Fibroblast of pulmonary artery (primary cell): ENCODE data around the gene PDE6A.
A peak's percentile ranks its signal among the peaks of the same experiment; 100 is the strongest.

ENCODE experiments used
- DNase-seq: peaks from one replicate; pipeline ENCODE4 v3.0.0-alpha.2; 2010; ENCODE audit warnings: low read depth
- H3K4me3 ChIP-seq: replicated peaks from 2 replicates; pipeline ENCODE4 v1.5.1; 2011; ENCODE audit warnings: low read depth, mild to moderate bottlenecking, control low read depth, low read length, moderate library complexity
- TF ChIP-seq, protein P1 (sequence below): IDR thresholded peaks from 2 replicates; pipeline ENCODE4 v1.5.1; 2011; ENCODE audit warnings: mild to moderate bottlenecking, control low read depth, low read length, inconsistent platforms; ENCODE audit errors: missing control alignments

PDE6A gene

GRCh38 chr5:149961186-149961685 is 16.6 kb upstream of the PDE6A start:
- no peak for DNase-seq
- H3K4me3 ChIP-seq = peak overlapping the region; percentile 78
- TF ChIP-seq, protein P1, sequence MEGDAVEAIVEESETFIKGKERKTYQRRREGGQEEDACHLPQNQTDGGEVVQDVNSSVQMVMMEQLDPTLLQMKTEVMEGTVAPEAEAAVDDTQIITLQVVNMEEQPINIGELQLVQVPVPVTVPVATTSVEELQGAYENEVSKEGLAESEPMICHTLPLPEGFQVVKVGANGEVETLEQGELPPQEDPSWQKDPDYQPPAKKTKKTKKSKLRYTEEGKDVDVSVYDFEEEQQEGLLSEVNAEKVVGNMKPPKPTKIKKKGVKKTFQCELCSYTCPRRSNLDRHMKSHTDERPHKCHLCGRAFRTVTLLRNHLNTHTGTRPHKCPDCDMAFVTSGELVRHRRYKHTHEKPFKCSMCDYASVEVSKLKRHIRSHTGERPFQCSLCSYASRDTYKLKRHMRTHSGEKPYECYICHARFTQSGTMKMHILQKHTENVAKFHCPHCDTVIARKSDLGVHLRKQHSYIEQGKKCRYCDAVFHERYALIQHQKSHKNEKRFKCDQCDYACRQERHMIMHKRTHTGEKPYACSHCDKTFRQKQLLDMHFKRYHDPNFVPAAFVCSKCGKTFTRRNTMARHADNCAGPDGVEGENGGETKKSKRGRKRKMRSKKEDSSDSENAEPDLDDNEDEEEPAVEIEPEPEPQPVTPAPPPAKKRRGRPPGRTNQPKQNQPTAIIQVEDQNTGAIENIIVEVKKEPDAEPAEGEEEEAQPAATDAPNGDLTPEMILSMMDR = no peak

- H3K4me3 ChIP-seq = peak within 1 kb of the TSS; percentile 78
- DNase-seq = peak; percentile 98
- TF ChIP-seq, protein P1 = no peak
Observed at GRCh38 chr5:149960272-149961185, 15.9 kb upstream of the PDE6A start, which contains the start of gene SLC26A2. Gene SLC26A2 (plus strand): TSS chr5:149960758. CDS start chr5:149977653, 16,895 bp downstream.

DNA sequence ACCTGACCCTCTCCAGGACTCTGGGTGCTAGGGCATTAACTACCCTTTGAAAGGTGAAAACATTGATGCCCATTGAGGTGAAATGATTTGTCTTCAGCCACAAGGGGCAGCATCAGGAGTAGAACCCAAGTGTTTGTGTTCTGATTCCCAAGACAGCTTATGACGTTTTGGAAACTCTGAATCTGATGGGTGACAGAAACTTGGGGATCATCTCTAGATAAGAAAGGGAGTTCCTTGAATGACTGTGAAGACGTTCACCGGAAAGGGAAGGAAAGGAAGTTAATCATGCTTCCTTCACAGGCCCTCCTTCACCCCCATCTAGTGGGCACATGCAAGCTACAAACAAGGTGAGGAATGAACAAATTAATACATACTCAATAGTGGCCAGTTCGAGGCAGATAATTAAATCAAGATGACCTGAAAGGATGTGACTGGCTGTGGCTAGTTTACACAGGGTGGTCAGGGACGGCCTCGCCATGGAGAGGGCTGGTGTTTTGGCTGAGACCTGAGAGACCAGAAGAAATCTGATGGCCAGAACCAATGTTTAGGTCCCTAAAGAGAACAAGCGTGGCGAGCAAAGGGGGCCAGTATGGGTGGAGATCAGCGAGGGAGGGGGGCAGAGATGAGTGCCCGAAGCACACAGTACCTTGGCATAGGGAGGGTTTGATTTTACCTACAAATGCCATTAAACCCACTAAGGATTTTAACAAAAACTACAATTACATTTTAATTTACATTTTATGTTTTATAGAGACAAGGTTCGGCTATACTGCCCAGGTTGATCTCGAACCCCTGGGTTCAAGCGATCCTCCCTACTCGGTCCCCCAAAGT is 15.0 kb upstream of the PDE6A start:
- peak; percentile 84 for DNase-seq
- H3K4me3 ChIP-seq = peak overlapping the region; percentile 78
- TF ChIP-seq, protein P1 = peak; percentile 69

DNA sequence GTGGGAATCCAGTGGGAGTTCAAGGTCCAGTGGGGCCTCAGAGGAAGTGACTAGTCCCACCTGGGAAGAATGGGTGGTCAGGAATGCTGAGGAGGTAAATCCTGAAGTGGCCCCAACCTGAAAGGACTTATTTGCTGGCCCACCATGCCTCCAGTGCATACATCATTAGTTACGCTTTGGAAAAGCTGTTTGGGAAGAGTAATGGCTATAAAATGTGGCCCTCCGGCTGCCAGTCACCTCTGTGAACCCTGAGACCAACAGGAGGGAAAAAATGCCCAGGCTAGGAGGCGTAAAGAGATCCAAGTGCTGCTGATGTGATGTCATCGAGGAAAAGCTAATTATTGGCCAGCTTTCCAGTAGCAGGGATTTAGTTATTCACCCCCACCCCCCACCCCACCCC is 13.3 kb upstream of the PDE6A start:
- no peak for DNase-seq

GRCh38 chr5:149956685-149957084 is 12.1 kb upstream of the PDE6A start:
- DNase-seq = no peak
- TF ChIP-seq, protein P1 = no peak
- no peak overlapping the region for H3K4me3 ChIP-seq

More for the DNA sequence above, 13.3 kb upstream of the PDE6A start:
- TF ChIP-seq, protein P1 = no peak
- no peak overlapping the region for H3K4me3 ChIP-seq

DNA sequence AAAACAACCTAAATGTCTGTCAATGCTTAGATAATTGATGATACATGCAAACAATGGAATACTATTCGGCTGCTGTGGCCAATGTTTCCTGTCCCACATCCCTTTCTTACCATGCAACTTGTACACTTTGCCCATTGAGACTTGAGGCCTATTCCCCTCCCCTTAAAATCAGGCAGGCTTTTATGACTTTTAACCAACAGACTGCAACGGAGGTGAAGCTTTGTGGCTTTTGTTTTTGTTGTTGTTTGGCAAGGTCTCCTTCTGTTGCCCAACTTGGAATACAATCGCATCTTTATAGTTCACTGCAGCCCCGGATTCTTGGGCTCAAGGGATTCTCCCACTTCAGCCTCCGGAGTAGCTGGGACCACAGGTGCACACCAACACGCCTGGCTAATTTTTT is 10.2 kb upstream of the PDE6A start:
- no peak for DNase-seq
- H3K4me3 ChIP-seq = no peak overlapping the region
- TF ChIP-seq, protein P1 = no peak
